ENCODE measurements around the gene SMPD3. TPM values are rescaled to one million over a fixed set of nuclear protein-coding genes. Genes with fewer than 3 reads are reported as not detected.

SMPD3 gene
- polyA plus RNA-seq, 1 experiment, result 0.27 TPM

- POLR2A ChIA-PET, result no interaction called here
- CTCF ChIA-PET, result interaction anchor here (1.5 kb wide), 1 partner anchor 15 kb away, joined by 3 read pairs; no protein-coding TSS in a partner anchor
These were observed 20.5 kb downstream of the SMPD3 start for GRCh38 chr16:68427649-68428303.

GRCh38 chr16:68426347-68426652, 22.0 kb downstream of the SMPD3 start:
- Histone ChIP-seq H3K27me3 (ENCODE audit: control insufficient read depth, insufficient read depth, low read length) (peaks cover 6% of the 10 kb centered on the region), H3K36me3 (ENCODE audit: control insufficient read depth, insufficient read depth, low read length) (no peaks in the 10 kb centered on the region), H3K4me3 (ENCODE audit: low read depth, low read length) (no peak overlapping the region)
- TF ChIP-seq CTCF (IDR thresholded peaks at IDR 0.05; ENCODE audit: insufficient read depth, low read depth, low read length), result no peak
- ChIA-PET POLR2A (no interaction called here), CTCF (interaction anchor here (0.7 to 1.9 kb wide), 2 partner anchors 10 to 88 kb away, joined by 3 to 7 read pairs; no protein-coding TSS in a partner anchor)
- no peak for DNase-seq (ENCODE audit: low read depth)

More at GRCh38 chr16:68427649-68428303, 20.5 kb downstream of the SMPD3 start:
- no peak for TF ChIP-seq CTCF (IDR thresholded peaks at IDR 0.05; ENCODE audit: insufficient read depth, low read depth, low read length)
- no peak overlapping the region for H3K4me3 ChIP-seq (ENCODE audit: low read depth, low read length)
- DNase-seq (ENCODE audit: low read depth), result no peak
- no peaks in the 10 kb centered on the region for H3K36me3 ChIP-seq (ENCODE audit: control insufficient read depth, insufficient read depth, low read length)
- peaks cover 7% of the 10 kb centered on the region for H3K27me3 ChIP-seq (ENCODE audit: control insufficient read depth, insufficient read depth, low read length)

- no peak for DNase-seq (ENCODE audit: low read depth)
- TF ChIP-seq CTCF (IDR thresholded peaks at IDR 0.05; ENCODE audit: insufficient read depth, low read depth, low read length), result no peak
- H3K36me3 ChIP-seq (ENCODE audit: control insufficient read depth, insufficient read depth, low read length), result no peaks in the 10 kb centered on the region
- CTCF ChIA-PET, result interaction anchor here (0.7 to 1.9 kb wide), 2 partner anchors 10 to 88 kb away, joined by 3 to 7 read pairs; no protein-coding TSS in a partner anchor
- H3K27me3 ChIP-seq (ENCODE audit: control insufficient read depth, insufficient read depth, low read length), result peaks cover 5% of the 10 kb centered on the region; the same call in 1 of the 2 replicates
- no peak overlapping the region for H3K4me3 ChIP-seq (ENCODE audit: low read depth, low read length)
- POLR2A ChIA-PET, result no interaction called here
These were observed 22.6 kb downstream of the SMPD3 start for GRCh38 chr16:68425498-68426346.

GRCh38 chr16:68423771-68424170, 24.5 kb downstream of the SMPD3 start:
- TF ChIP-seq CTCF (IDR thresholded peaks at IDR 0.05; ENCODE audit: insufficient read depth, low read depth, low read length), result no peak
- Histone ChIP-seq H3K27me3 (ENCODE audit: control insufficient read depth, insufficient read depth, low read length) (peaks cover 9% of the 10 kb centered on the region), H3K36me3 (ENCODE audit: control insufficient read depth, insufficient read depth, low read length) (no peaks in the 10 kb centered on the region), H3K4me3 (ENCODE audit: low read depth, low read length) (no peak overlapping the region)
- CTCF ChIA-PET, result interaction anchor here (1.1 to 1.4 kb wide), 2 partner anchors 20 to 86 kb away, joined by 3 to 5 read pairs; no protein-coding TSS in a partner anchor
- no peak for DNase-seq (ENCODE audit: low read depth)
- POLR2A ChIA-PET, result no interaction called here

GRCh38 chr16:68422396-68422960, 25.8 kb downstream of the SMPD3 start:
- CTCF ChIA-PET, result interaction anchor here (1.4 kb wide), 1 partner anchor 87 kb away, joined by 3 read pairs; no protein-coding TSS in a partner anchor
- POLR2A ChIA-PET, result no interaction called here

More at GRCh38 chr16:68422396-68422960, 25.8 kb downstream of the SMPD3 start:
- H3K36me3 ChIP-seq (ENCODE audit: control insufficient read depth, insufficient read depth, low read length), result no peaks in the 10 kb centered on the region
- H3K4me3 ChIP-seq (ENCODE audit: low read depth, low read length), result no peak overlapping the region
- DNase-seq (ENCODE audit: low read depth), result no peak
- no peak for TF ChIP-seq CTCF (IDR thresholded peaks at IDR 0.05; ENCODE audit: insufficient read depth, low read depth, low read length)
- H3K27me3 ChIP-seq (ENCODE audit: control insufficient read depth, insufficient read depth, low read length), result peaks cover 5% of the 10 kb centered on the region
